ENCODE data around the gene CLDN25. TPM values are rescaled to one million over a fixed set of nuclear protein-coding genes. Genes with fewer than 3 reads are reported as not detected.

CLDN25 gene
- total RNA-seq, 1 experiment from 2014 or later = not detected

DNA sequence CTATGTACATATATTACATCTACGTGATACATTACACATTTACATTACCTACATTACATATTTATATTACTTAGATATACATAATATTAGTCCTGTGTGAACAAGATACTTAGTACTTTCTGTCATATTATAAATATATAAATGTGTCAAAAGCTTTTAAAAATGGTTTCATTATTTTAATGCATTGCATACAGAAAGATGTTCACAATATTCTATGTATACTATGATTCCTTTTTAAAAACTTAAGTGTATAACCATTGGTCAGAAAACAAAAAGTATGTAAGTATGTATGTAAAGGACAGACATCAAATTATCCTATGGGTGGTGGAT, 5.5 kb upstream of the CLDN25 start:
- DNase-seq = no peak
- H4K20me1 ChIP-seq (ENCODE audit: control insufficient read depth, insufficient read depth, insufficient read length) = no peaks in the 10 kb centered on the region
- H4K8ac ChIP-seq (replicated peaks; ENCODE audit: insufficient read length, low read depth, low read length) = no peak overlapping the region
- H3K79me2 ChIP-seq (ENCODE audit: insufficient read depth, low read length) = no peaks in the 10 kb centered on the region
- no peak overlapping the region for H2BK5ac ChIP-seq (ENCODE audit: insufficient read length, low read length)
- no peak overlapping the region for H4K91ac ChIP-seq (ENCODE audit: insufficient read length, low read depth, low read length)
- no peaks in the 10 kb centered on the region for H3K23me2 ChIP-seq (ENCODE audit: insufficient read length, low read depth, low read length, poor library complexity, severe bottlenecking)
- H3K4me1 ChIP-seq (ENCODE audit: insufficient read depth, low read length) = no peaks in the 10 kb centered on the region
- no peak overlapping the region for H3K9ac ChIP-seq (ENCODE audit: extremely low read depth, insufficient read length, low read length)
- H3K23ac ChIP-seq (ENCODE audit: insufficient read length, low read depth, low read length) = no peak overlapping the region
- H3K4me2 ChIP-seq (ENCODE audit: insufficient read depth, insufficient read length, low read length) = no peak overlapping the region
- no peak overlapping the region for H3T11ph ChIP-seq (ENCODE audit: low read length)
- TF ChIP-seq, protein P1, sequence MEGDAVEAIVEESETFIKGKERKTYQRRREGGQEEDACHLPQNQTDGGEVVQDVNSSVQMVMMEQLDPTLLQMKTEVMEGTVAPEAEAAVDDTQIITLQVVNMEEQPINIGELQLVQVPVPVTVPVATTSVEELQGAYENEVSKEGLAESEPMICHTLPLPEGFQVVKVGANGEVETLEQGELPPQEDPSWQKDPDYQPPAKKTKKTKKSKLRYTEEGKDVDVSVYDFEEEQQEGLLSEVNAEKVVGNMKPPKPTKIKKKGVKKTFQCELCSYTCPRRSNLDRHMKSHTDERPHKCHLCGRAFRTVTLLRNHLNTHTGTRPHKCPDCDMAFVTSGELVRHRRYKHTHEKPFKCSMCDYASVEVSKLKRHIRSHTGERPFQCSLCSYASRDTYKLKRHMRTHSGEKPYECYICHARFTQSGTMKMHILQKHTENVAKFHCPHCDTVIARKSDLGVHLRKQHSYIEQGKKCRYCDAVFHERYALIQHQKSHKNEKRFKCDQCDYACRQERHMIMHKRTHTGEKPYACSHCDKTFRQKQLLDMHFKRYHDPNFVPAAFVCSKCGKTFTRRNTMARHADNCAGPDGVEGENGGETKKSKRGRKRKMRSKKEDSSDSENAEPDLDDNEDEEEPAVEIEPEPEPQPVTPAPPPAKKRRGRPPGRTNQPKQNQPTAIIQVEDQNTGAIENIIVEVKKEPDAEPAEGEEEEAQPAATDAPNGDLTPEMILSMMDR (conservative IDR thresholded peaks at IDR 0.05) = peak; percentile 8; the same call in 1 of the 3 replicates
- H2BK20ac ChIP-seq (ENCODE audit: low read depth, low read length, poor library complexity, severe bottlenecking) = no peak overlapping the region
- Mint-ChIP-seq H3K27ac (peak overlapping the region in 2 of 3 experiments; percentile 88 to 97; a peak in 1 of 7 replicates), H3K4me1 (peaks cover 2 to 10% of the 10 kb centered on the region in 2 experiments), H3K9me3 (no peaks in the 10 kb centered on the region; a peak in 2 of 5 replicates), H3K4me3 (peak overlapping the region; percentile 98 to 100), H3K36me3 (ENCODE audit: insufficient read depth in 1 of 3, low read depth in 3 of 3) (peaks cover 2 to 8% (median 8%) of the 10 kb centered on the region in 3 experiments; a peak in 6 of 7 replicates), H3K27me3 (ENCODE audit: low read depth) (peaks cover 18% of the 10 kb centered on the region)
- no peak overlapping the region for H3K14ac ChIP-seq (ENCODE audit: insufficient read depth, low read length)
- H3K9me3 ChIP-seq (ENCODE audit: control insufficient read depth, low read depth, low read length) = no peaks in the 10 kb centered on the region
- no peak overlapping the region for H2BK15ac ChIP-seq (ENCODE audit: low read depth, low read length)
- H3K27ac ChIP-seq (ENCODE audit: insufficient read length, low read depth, low read length) = no peak overlapping the region
- no peak overlapping the region for H4K5ac ChIP-seq (ENCODE audit: insufficient read length, low read depth, low read length)
- H3K18ac ChIP-seq (ENCODE audit: insufficient read length, low read depth, low read length) = no peak overlapping the region
- H3K56ac ChIP-seq (ENCODE audit: insufficient read length, low read depth, low read length) = no peak overlapping the region
- WGBS (ENCODE audit: extremely low coverage, insufficient read length, low lambda C conversion rate) = no CpG with 5 or more reads among the region's 1 CpG
- H3K4ac ChIP-seq (ENCODE audit: low read depth, low read length) = no peak overlapping the region
- H2AFZ ChIP-seq (ENCODE audit: low read length) = no peak overlapping the region
- no peak overlapping the region for H2AK5ac ChIP-seq (ENCODE audit: insufficient read length, low read length)
- no peaks in the 10 kb centered on the region for H3K27me3 ChIP-seq (ENCODE audit: insufficient read depth, low read length)
- H2BK12ac ChIP-seq (ENCODE audit: insufficient read length, low read depth, low read length) = no peak overlapping the region
- no peaks in the 10 kb centered on the region for H3K79me1 ChIP-seq (ENCODE audit: insufficient read depth, low read depth, low read length, poor library complexity, severe bottlenecking)
- H2BK120ac ChIP-seq (ENCODE audit: low read depth, low read length, poor library complexity, severe bottlenecking) = no peak overlapping the region
